GM12891 (cell line): ENCODE results near the gene PRAF2.

Source experiments
- PAX5 ChIP-seq: IDR thresholded peaks from 2 replicates; pipeline ENCODE4 v1.6.1; 2011; ENCODE audit warnings: low read length, moderate library complexity, mild to moderate bottlenecking; ENCODE audit not compliant: insufficient read depth, severe bottlenecking
- POLR2A ChIP-seq: IDR thresholded peaks from 2 replicates; pipeline ENCODE4 v1.6.1; 2011; ENCODE audit warnings: low read depth, low read length, control low read depth
- POLR2AphosphoS5 ChIP-seq: IDR thresholded peaks from 2 replicates; pipeline ENCODE4 v1.6.1; 2011; ENCODE audit warnings: low read depth, low read length, control low read depth
- POU2F2 ChIP-seq: IDR thresholded peaks from 2 replicates; pipeline ENCODE4 v1.6.1; 2011; ENCODE audit warnings: low read depth, mild to moderate bottlenecking, control low read depth, low read length, moderate library complexity
- SPI1 ChIP-seq: IDR thresholded peaks from 2 replicates; pipeline ENCODE4 v1.6.1; 2011; ENCODE audit warnings: low read depth, low read length, control low read depth
- TAF1 ChIP-seq: IDR thresholded peaks from 2 replicates; pipeline ENCODE4 v1.6.1; 2011; ENCODE audit warnings: low read depth, low read length, control low read depth

GRCh38 chrX:49108641-49109040, 34.8 kb upstream of the PRAF2 start:
- TF ChIP-seq POLR2A, result no peak
- TF ChIP-seq POLR2AphosphoS5, result no peak
- no peak for TF ChIP-seq POU2F2
- TF ChIP-seq PAX5, result no peak
- TF ChIP-seq TAF1, result no peak
- no peak for TF ChIP-seq SPI1
